ENCODE measurements around the gene SLIT3.

DNA sequence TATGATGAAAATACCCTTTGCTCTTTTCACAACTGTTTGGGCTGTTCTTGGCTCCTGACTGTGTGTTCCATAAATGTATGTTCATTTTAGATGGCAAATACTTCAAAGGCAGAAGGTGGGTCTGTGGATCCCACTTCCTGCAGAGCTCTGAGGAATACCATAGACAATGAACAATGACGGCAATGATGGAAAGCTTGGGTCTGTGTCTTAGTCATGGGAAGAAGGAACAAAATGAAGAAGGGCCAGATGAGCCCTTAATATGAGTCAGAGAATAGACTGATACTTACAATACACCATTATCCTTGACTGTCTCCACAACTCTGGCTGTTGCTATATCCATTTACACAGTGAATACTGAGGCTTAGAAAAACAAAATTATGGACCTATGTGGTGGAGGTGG lies 126.0 kb downstream of the SLIT3 start:
- TF ChIP-seq POLR2A (IDR thresholded peaks at IDR 0.05; ENCODE audit: low read depth, low read length) (no peak), EZH2 (IDR thresholded peaks at IDR 0.05; ENCODE audit: borderline replicate concordance, low read depth, low read length, severe bottlenecking) (no peak), CTCF (IDR thresholded peaks at IDR 0.05; ENCODE audit: extremely low read depth in 1 of 2, insufficient read depth in 1 of 2, low read depth in 1 of 2, low read length in 2 of 2) (no peak), MYC (IDR thresholded peaks at IDR 0.05; ENCODE audit: low read depth, low read length) (no peak), POLR2AphosphoS5 (IDR thresholded peaks at IDR 0.05; ENCODE audit: insufficient read depth, low read depth, low read length) (no peak), MAX (IDR thresholded peaks at IDR 0.05; ENCODE audit: insufficient read depth, insufficient read length) (no peak), FOS (IDR thresholded peaks at IDR 0.05; ENCODE audit: borderline replicate concordance, insufficient read depth, low read length) (no peak), GATA2 (IDR thresholded peaks at IDR 0.05; ENCODE audit: insufficient read depth, insufficient read length, low read depth, low read length) (no peak), JUN (IDR thresholded peaks at IDR 0.05; ENCODE audit: borderline replicate concordance, insufficient read depth, insufficient read length, low read depth) (no peak)
